HUES48 (cell line): ENCODE data around the gene STT3A.
"Not testable (repeated sequence)": the region's sequence is repeated elsewhere in the genome, so short reads cannot be mapped to it uniquely, and the experiment has no call there.

Experiments
- H3K27ac ChIP-seq: one replicate; pipeline ENCODE4 v1.7.0; 2013; ENCODE audit warnings: low read depth, low read length, inconsistent platforms
- H3K27me3 ChIP-seq: 2 replicates; pipeline ENCODE4 v1.6.1; 2013; ENCODE audit warnings: mild to moderate bottlenecking, low read length; ENCODE audit not compliant: control insufficient read depth, insufficient read depth
- H3K36me3 ChIP-seq: 2 replicates; pipeline ENCODE4 v1.6.1; 2013; ENCODE audit warnings: low read length; ENCODE audit not compliant: control insufficient read depth, insufficient read depth
- H3K4me1 ChIP-seq: 2 replicates; pipeline ENCODE4 v1.6.1; 2013; ENCODE audit warnings: mild to moderate bottlenecking, low read length; ENCODE audit not compliant: control insufficient read depth, insufficient read depth
- H3K4me3 ChIP-seq: 2 replicates; pipeline ENCODE4 v1.5.1; 2013; ENCODE audit warnings: mild to moderate bottlenecking, low read depth, low read length
- H3K9ac ChIP-seq: 2 replicates; pipeline ENCODE4 v1.6.1; 2013; ENCODE audit warnings: mild to moderate bottlenecking, low read depth, low read length, moderate library complexity
- H3K9me3 ChIP-seq: 2 replicates; pipeline ENCODE4 v1.6.1; 2013; ENCODE audit warnings: low read length; ENCODE audit not compliant: control insufficient read depth, insufficient read depth

Gene STT3A

DNA sequence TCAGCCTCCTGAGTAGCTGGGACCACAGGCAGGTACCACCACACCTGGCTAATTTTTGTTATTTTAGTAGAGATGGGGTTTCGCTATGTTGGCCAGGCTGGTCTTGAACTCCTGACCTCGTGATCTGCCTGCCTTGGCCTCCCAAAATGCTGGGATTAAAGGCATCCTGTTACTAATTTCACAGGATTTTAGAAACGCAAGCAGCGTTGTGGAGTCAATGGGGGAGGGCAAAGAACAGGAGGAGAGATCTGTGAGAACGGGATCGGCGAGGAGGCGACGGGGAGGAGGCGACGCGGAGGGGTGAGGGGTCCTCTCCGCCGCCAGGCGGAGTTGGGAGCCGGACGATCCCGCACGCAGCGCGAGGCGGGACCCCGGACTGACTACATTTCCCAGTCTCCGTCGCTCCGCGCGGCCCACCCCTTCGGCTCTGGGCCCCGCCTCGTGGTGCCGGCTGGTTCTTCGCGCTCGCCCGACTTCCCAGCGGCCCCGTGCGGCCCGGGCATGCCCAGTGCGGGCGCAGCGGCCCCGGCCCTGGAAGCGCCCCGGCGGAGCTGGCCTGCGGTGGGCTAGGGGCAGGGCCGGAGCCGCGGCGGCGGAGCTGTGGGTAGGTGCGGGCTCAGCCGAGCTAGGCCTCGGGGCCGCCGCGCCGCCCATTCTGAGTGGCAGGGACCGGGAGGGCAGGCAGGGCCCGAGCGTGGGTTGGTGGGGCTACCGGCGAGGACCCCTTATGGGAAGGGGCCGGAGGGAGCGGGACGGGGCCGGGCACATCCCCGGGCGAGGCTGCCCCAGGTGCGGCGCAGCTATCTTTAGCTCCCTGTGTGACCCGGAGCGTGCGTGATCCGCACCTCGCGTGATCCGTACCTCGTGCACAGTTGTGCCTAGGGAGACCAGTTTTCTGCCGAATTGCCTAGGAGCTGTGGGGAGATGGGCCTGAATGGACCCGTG, 23.4 kb upstream of the STT3A start, which contains the start of gene EI24:
Gene EI24, plus strand, starts transcription at position 508 of the 945 bp plus-strand sequence. CDS start 3,051 bp downstream, outside the sequence.
- Histone ChIP-seq H3K9ac (peak within 1 kb of the TSS; percentile 78), H3K4me3 (peak within 1 kb of the TSS; percentile 99), H3K27ac (peak within 1 kb of the TSS; percentile 45), H3K36me3 (peaks cover 22% of the 10 kb centered on the region), H3K9me3 (peaks cover 5% of the 10 kb centered on the region; the same call in 1 of the 2 replicates), H3K4me1 (peaks cover 7% of the 10 kb centered on the region; the same call in 1 of the 2 replicates), H3K27me3 (no peaks in the 10 kb centered on the region)

DNA sequence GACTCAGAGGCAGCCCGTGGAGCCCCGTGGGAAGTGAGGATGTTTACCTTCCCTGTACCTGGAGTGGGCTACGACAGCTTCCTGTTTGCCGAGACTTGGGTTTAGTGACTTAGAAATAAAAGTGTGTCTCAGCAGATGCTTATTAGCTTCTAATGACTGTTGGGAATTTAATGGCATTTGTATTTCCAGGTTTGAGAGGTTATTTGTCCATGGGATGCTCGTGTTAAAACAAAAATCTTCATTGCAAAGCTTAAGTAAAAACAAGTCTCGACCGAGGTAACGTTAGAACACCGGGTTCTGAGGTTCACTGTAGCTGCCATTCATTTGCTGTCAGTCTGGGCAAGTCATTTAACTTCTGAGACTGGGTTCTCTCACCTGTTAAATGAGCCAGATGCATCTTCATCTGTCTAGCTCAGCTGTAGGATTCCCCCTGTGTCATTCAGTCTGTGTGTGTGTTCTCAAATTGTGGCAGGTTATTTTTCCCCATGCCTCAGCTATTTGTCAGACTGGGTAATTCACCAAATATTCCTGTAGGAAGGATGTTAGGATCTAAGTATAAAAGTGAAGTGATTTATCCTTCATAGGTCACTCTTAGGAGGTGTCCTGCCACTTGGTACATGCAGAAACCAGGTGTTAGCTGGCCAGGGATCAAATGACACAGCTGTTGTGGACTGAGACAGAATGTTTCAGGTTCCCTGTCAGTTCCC, 22.6 kb upstream of the STT3A start:
- Histone ChIP-seq H3K4me3 (peak overlapping the region; percentile 99), H3K27me3 (no peaks in the 10 kb centered on the region), H3K27ac (peak overlapping the region; percentile 45), H3K9ac (peak overlapping the region; percentile 78), H3K36me3 (peaks cover 31% of the 10 kb centered on the region), H3K4me1 (peaks cover 7% of the 10 kb centered on the region; the same call in 1 of the 2 replicates), H3K9me3 (peaks cover 5% of the 10 kb centered on the region; the same call in 1 of the 2 replicates)

GRCh38 chr11:125570952-125571351, 21.7 kb upstream of the STT3A start:
- H3K27me3 ChIP-seq: no peaks in the 10 kb centered on the region
- H3K36me3 ChIP-seq: peaks cover 39% of the 10 kb centered on the region
- H3K9ac ChIP-seq: no peak overlapping the region
- no peak overlapping the region for H3K27ac ChIP-seq
- 0 out of 2 replicates have a peak overlapping the region, but pooled peaks have one; percentile 0 for H3K4me3 ChIP-seq
- peaks cover 7% of the 10 kb centered on the region; the same call in 1 of the 2 replicates for H3K4me1 ChIP-seq
- peaks cover 5% of the 10 kb centered on the region; the same call in 1 of the 2 replicates for H3K9me3 ChIP-seq

GRCh38 chr11:125572916-125573315, 19.7 kb upstream of the STT3A start:
- no peaks in the 10 kb centered on the region for H3K27me3 ChIP-seq
- no peak overlapping the region for H3K9ac ChIP-seq
- H3K4me3 ChIP-seq: no peak overlapping the region
- peaks cover 59% of the 10 kb centered on the region for H3K36me3 ChIP-seq
- H3K27ac ChIP-seq: no peak overlapping the region
- no peaks in the 10 kb centered on the region for H3K9me3 ChIP-seq
- H3K4me1 ChIP-seq: peaks cover 7% of the 10 kb centered on the region; the same call in 1 of the 2 replicates

GRCh38 chr11:125577181-125577580, 15.5 kb upstream of the STT3A start:
- H3K4me3 ChIP-seq, H3K27ac ChIP-seq, H3K9ac ChIP-seq, H3K4me1 ChIP-seq, H3K9me3 ChIP-seq, H3K27me3 ChIP-seq: not testable (repeated sequence)
- peaks cover 95% of the 10 kb centered on the region for H3K36me3 ChIP-seq

DNA sequence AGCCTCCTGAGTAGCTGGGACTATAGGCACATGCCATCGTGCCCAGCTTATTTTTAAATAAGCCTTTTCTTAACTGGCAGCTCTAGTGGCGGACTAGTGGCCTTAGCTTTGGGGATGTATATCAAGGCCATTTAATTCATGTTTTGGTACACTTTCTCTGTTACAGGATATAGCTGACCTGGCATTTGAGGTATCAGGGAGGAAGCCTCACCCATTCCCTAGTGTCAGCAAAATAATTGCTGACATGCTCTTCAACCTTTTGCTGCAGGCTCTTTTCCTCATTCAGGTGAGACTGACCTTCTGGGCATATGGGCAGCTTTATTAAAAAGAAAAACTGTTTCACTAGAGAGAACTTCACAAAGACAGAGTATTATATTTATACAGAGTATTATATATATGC, 13.9 kb upstream of the STT3A start:
- H3K4me1 ChIP-seq: no peaks in the 10 kb centered on the region
- H3K9ac ChIP-seq: no peak overlapping the region
- peaks cover 95% of the 10 kb centered on the region for H3K36me3 ChIP-seq
- H3K27ac ChIP-seq: no peak overlapping the region
- no peaks in the 10 kb centered on the region for H3K9me3 ChIP-seq
- no peak overlapping the region for H3K4me3 ChIP-seq
- H3K27me3 ChIP-seq: no peaks in the 10 kb centered on the region

- Histone ChIP-seq H3K27me3 (no peaks in the 10 kb centered on the region), H3K36me3 (peaks cover 95% of the 10 kb centered on the region)
Measured at GRCh38 chr11:125579811-125580210, 12.8 kb upstream of the STT3A start.

DNA sequence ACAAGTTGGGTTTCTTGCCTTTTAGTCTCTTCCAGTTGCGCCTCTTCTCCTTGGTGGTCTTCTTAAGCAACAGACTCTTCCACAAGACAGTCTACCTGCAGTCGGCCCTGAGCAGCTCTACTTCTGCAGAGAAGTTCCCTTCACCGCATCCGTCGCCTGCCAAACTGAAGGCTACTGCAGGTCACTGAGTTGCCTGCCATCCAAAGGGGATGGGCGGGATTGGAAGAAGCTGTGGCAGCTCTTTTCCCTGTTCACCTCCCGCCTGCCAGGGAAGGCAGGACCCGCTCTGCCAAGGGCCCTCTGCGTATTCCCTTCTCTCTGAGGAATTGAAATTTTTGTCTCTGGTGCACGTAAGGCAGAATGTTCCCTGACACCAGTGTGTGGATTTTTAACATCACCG, 9.2 kb upstream of the STT3A start:
- H3K4me3 ChIP-seq: no peak overlapping the region
- H3K9ac ChIP-seq: no peak overlapping the region
- H3K27me3 ChIP-seq: no peaks in the 10 kb centered on the region
- no peak overlapping the region for H3K27ac ChIP-seq
- no peaks in the 10 kb centered on the region for H3K4me1 ChIP-seq
- H3K9me3 ChIP-seq: no peaks in the 10 kb centered on the region
- peaks cover 59% of the 10 kb centered on the region for H3K36me3 ChIP-seq

More at GRCh38 chr11:125579811-125580210, 12.8 kb upstream of the STT3A start:
- Histone ChIP-seq H3K4me3 (no peak overlapping the region), H3K9ac (no peak overlapping the region), H3K4me1 (no peaks in the 10 kb centered on the region), H3K27ac (no peak overlapping the region), H3K9me3 (no peaks in the 10 kb centered on the region)

GRCh38 chr11:125585487-125585886, 7.2 kb upstream of the STT3A start:
- Histone ChIP-seq H3K4me3 (no peak overlapping the region), H3K9me3 (no peaks in the 10 kb centered on the region), H3K36me3 (peaks cover 39% of the 10 kb centered on the region), H3K9ac (no peak overlapping the region), H3K27ac (no peak overlapping the region), H3K27me3 (no peaks in the 10 kb centered on the region), H3K4me1 (no peaks in the 10 kb centered on the region)

GRCh38 chr11:125586623-125587022, 6.0 kb upstream of the STT3A start:
- Histone ChIP-seq H3K27ac (no peak overlapping the region), H3K9ac (no peak overlapping the region), H3K9me3 (no peaks in the 10 kb centered on the region), H3K4me1 (no peaks in the 10 kb centered on the region), H3K27me3 (no peaks in the 10 kb centered on the region), H3K36me3 (peaks cover 32% of the 10 kb centered on the region), H3K4me3 (no peak overlapping the region)
